ENCODE results near the gene GRIP1.

GRCh38 chr12:66375560-66375959, 303.3 kb downstream of the GRIP1 start:
- TF ChIP-seq, protein P1, sequence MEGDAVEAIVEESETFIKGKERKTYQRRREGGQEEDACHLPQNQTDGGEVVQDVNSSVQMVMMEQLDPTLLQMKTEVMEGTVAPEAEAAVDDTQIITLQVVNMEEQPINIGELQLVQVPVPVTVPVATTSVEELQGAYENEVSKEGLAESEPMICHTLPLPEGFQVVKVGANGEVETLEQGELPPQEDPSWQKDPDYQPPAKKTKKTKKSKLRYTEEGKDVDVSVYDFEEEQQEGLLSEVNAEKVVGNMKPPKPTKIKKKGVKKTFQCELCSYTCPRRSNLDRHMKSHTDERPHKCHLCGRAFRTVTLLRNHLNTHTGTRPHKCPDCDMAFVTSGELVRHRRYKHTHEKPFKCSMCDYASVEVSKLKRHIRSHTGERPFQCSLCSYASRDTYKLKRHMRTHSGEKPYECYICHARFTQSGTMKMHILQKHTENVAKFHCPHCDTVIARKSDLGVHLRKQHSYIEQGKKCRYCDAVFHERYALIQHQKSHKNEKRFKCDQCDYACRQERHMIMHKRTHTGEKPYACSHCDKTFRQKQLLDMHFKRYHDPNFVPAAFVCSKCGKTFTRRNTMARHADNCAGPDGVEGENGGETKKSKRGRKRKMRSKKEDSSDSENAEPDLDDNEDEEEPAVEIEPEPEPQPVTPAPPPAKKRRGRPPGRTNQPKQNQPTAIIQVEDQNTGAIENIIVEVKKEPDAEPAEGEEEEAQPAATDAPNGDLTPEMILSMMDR (IDR thresholded peaks at IDR 0.05; ENCODE audit: poor library complexity) = no peak
- no peak for TF ChIP-seq EZH2 (IDR thresholded peaks at IDR 0.05; ENCODE audit: borderline replicate concordance)

Measured in hepatocyte (in vitro differentiated cells).